ENCODE measurements around the gene ZKSCAN3.

The ZKSCAN3 gene

DNA sequence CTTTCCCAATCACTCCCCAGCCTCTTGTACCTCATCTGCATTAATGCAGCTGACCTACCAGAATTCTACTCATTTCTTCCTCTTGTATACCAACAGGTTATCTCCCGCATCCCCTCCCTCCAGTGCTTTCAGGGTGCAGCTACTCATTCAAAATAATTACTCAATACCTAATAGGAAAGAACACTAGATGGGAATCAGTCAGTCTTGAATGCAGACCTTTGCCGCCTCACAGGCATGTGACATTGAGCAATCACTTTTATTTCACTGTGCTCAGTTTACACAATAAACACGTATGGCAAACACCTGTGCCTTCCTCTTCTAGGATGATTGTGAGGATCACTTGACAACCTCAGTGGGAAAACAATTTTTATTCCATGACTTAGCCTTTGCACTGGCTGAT, 27.1 kb upstream of the ZKSCAN3 start:
- peaks cover 53% of the 10 kb centered on the region for H3K36me3 Mint-ChIP-seq (ENCODE audit: low read depth)
- TF ChIP-seq CTCF (IDR thresholded peaks at IDR 0.05; ENCODE audit: unreplicated experiment in 3 of 3): no peak
- H3K27ac Mint-ChIP-seq: no peak overlapping the region
- H3K9me3 Mint-ChIP-seq: peaks cover 30% of the 10 kb centered on the region
- H3K4me3 Mint-ChIP-seq: no peak overlapping the region
- H3K4me1 Mint-ChIP-seq: no peaks in the 10 kb centered on the region
- no peaks in the 10 kb centered on the region for H3K27me3 Mint-ChIP-seq (ENCODE audit: low read depth)

- H3K9me3 Mint-ChIP-seq: peaks cover 38% of the 10 kb centered on the region
- H3K27ac Mint-ChIP-seq: no peak overlapping the region
- no peak for TF ChIP-seq CTCF (IDR thresholded peaks at IDR 0.05; ENCODE audit: unreplicated experiment in 3 of 3)
- peaks cover 60% of the 10 kb centered on the region for H3K36me3 Mint-ChIP-seq (ENCODE audit: low read depth)
- peaks cover 2% of the 10 kb centered on the region for H3K27me3 Mint-ChIP-seq (ENCODE audit: low read depth)
- H3K4me1 Mint-ChIP-seq: no peaks in the 10 kb centered on the region
- H3K4me3 Mint-ChIP-seq: no peak overlapping the region
Observed at GRCh38 chr6:28323813-28324424, 25.8 kb upstream of the ZKSCAN3 start.

GRCh38 chr6:28326371-28326948, 23.3 kb upstream of the ZKSCAN3 start:
- no peak for TF ChIP-seq CTCF (IDR thresholded peaks at IDR 0.05; ENCODE audit: unreplicated experiment in 3 of 3)
- H3K4me1 Mint-ChIP-seq: no peaks in the 10 kb centered on the region

DNA sequence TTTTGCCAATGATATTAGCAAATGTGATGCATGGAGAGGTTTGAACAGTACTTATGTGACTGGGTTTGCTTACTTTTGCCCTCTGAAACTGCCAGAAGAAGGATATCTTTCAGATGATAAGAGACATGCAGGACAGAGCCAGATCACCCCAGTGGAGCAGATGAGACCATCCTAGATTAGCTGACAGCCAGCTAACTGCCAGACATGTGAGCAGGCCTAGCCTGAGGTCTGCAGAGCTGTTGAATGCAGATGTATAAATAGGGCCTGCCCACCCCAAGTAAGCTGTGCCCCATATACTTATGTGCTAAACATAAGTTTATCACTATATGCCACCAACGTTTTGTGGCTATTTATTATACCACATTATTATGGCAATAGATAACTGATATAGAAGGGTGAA, 19.7 kb upstream of the ZKSCAN3 start:
- peaks cover 43% of the 10 kb centered on the region for H3K36me3 Mint-ChIP-seq (ENCODE audit: low read depth)
- peaks cover 36% of the 10 kb centered on the region for H3K9me3 Mint-ChIP-seq
- peaks cover 6% of the 10 kb centered on the region for H3K27me3 Mint-ChIP-seq (ENCODE audit: low read depth)
- no peak overlapping the region for H3K27ac Mint-ChIP-seq
- no peak overlapping the region for H3K4me3 Mint-ChIP-seq
- H3K4me1 Mint-ChIP-seq: no peaks in the 10 kb centered on the region
- no peak for TF ChIP-seq CTCF (IDR thresholded peaks at IDR 0.05; ENCODE audit: unreplicated experiment in 3 of 3)

More at GRCh38 chr6:28326371-28326948, 23.3 kb upstream of the ZKSCAN3 start:
- Mint-ChIP-seq H3K27ac (no peak overlapping the region), H3K36me3 (ENCODE audit: low read depth) (peaks cover 65% of the 10 kb centered on the region), H3K9me3 (peaks cover 47% of the 10 kb centered on the region), H3K27me3 (ENCODE audit: low read depth) (peaks cover 6% of the 10 kb centered on the region), H3K4me3 (no peak overlapping the region)

DNA sequence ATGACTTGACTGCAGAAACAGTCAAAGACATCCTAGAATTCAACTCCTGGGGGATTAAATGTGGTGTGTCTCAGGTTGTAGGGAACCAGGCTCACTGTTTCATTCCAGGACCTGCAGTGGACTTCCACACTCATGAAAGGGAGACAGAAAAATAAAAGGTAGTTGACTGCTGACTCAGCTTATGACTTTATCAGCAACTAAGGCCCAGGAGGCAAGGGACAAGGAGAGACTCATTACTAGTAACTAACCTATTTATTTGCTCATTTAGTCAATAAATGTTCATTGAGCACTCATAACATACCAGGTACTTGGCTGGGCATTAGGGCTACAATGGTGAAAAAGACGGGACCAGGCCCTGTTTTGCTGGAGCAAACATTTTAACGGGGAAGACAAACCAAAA, 16.7 kb upstream of the ZKSCAN3 start:
- no peak overlapping the region for H3K27ac Mint-ChIP-seq
- no peak for TF ChIP-seq CTCF (IDR thresholded peaks at IDR 0.05; ENCODE audit: unreplicated experiment in 3 of 3)
- H3K9me3 Mint-ChIP-seq: peaks cover 14% of the 10 kb centered on the region
- H3K4me3 Mint-ChIP-seq: no peak overlapping the region
- peaks cover 13% of the 10 kb centered on the region for H3K36me3 Mint-ChIP-seq (ENCODE audit: low read depth)
- H3K27me3 Mint-ChIP-seq (ENCODE audit: low read depth): peaks cover 6% of the 10 kb centered on the region
- H3K4me1 Mint-ChIP-seq: no peaks in the 10 kb centered on the region

GRCh38 chr6:28333599-28334018, 16.1 kb upstream of the ZKSCAN3 start:
- no peaks in the 10 kb centered on the region for H3K4me1 Mint-ChIP-seq
- H3K4me3 Mint-ChIP-seq: no peak overlapping the region
- peaks cover 12% of the 10 kb centered on the region for H3K9me3 Mint-ChIP-seq
- peaks cover 12% of the 10 kb centered on the region for H3K36me3 Mint-ChIP-seq (ENCODE audit: low read depth)
- no peak overlapping the region for H3K27ac Mint-ChIP-seq
- TF ChIP-seq CTCF (IDR thresholded peaks at IDR 0.05; ENCODE audit: unreplicated experiment in 3 of 3): no peak
- peaks cover 6% of the 10 kb centered on the region for H3K27me3 Mint-ChIP-seq (ENCODE audit: low read depth)

All from nephron (organoid).